Measurements from ENCODE around the gene NFKB1. TPM values are rescaled to one million over a fixed set of nuclear protein-coding genes. Genes with fewer than 3 reads are reported as not detected.

NFKB1 gene
- polyA plus RNA-seq, 1 donor from 2014 or later, result 8.6 TPM

DNA sequence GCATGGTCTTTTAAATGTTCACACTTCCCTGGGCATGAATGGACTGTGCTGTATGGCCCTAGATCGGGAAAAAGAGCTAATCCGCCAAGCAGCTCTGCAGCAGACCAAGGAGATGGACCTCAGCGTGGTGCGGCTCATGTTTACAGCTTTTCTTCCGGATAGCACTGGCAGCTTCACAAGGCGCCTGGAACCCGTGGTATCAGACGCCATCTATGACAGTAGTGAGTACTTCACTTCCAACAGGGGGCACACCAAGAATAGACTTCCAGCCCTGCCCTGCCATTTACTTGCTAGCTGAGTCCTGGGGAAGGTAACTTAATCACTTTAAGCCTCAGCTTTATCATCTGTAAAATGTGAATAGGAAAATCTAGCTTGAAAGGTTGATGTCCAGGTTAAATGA is 77.7 kb downstream of the NFKB1 start:
- no peak overlapping the region for H3K4me3 ChIP-seq (ENCODE audit: low read length)
- no peaks in the 10 kb centered on the region for H3K27me3 ChIP-seq (ENCODE audit: insufficient read depth, low read depth, low read length)
- H3K9me3 ChIP-seq (ENCODE audit: low read length), result no peaks in the 10 kb centered on the region
- no peaks in the 10 kb centered on the region for H3K36me3 ChIP-seq (ENCODE audit: insufficient read depth, low read length)
- no peak overlapping the region for H3K27ac ChIP-seq (ENCODE audit: low read length)
- no peak overlapping the region for H3K4me2 ChIP-seq (ENCODE audit: low read length)
- H3K9me2 ChIP-seq (ENCODE audit: insufficient read depth, low read length), result no peaks in the 10 kb centered on the region
- TF ChIP-seq, protein P1, sequence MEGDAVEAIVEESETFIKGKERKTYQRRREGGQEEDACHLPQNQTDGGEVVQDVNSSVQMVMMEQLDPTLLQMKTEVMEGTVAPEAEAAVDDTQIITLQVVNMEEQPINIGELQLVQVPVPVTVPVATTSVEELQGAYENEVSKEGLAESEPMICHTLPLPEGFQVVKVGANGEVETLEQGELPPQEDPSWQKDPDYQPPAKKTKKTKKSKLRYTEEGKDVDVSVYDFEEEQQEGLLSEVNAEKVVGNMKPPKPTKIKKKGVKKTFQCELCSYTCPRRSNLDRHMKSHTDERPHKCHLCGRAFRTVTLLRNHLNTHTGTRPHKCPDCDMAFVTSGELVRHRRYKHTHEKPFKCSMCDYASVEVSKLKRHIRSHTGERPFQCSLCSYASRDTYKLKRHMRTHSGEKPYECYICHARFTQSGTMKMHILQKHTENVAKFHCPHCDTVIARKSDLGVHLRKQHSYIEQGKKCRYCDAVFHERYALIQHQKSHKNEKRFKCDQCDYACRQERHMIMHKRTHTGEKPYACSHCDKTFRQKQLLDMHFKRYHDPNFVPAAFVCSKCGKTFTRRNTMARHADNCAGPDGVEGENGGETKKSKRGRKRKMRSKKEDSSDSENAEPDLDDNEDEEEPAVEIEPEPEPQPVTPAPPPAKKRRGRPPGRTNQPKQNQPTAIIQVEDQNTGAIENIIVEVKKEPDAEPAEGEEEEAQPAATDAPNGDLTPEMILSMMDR (IDR thresholded peaks at IDR 0.05; ENCODE audit: poor library complexity, severe bottlenecking), result no peak
- TF ChIP-seq MXI1 (conservative IDR thresholded peaks at IDR 0.05; ENCODE audit: poor library complexity, severe bottlenecking) (no peak), POLR2AphosphoS5 (IDR thresholded peaks at IDR 0.05) (no peak), REST (IDR thresholded peaks at IDR 0.05; ENCODE audit: borderline replicate concordance) (no peak), EZH2 (IDR thresholded peaks at IDR 0.05; ENCODE audit: borderline replicate concordance, insufficient read depth, low read length, poor library complexity, severe bottlenecking) (no peak), SMC3 (conservative IDR thresholded peaks at IDR 0.05; ENCODE audit: poor library complexity) (no peak), EP300 (conservative IDR thresholded peaks at IDR 0.05; ENCODE audit: poor library complexity, severe bottlenecking) (no peak), TAF1 (IDR thresholded peaks at IDR 0.05; ENCODE audit: low read depth) (no peak), RAD21 (conservative IDR thresholded peaks at IDR 0.05) (no peak)
- no peak overlapping the region for H2AFZ ChIP-seq (ENCODE audit: low read depth, low read length)
- no peaks in the 10 kb centered on the region for H4K20me1 ChIP-seq (ENCODE audit: insufficient read depth)
- H3K79me2 ChIP-seq (replicated peaks; ENCODE audit: insufficient read depth, low read length), result no peaks in the 10 kb centered on the region
- no peak overlapping the region for H3K9ac ChIP-seq (ENCODE audit: low read length)
- H3F3A ChIP-seq (ENCODE audit: insufficient read depth, low read length, poor library complexity, severe bottlenecking), result no peaks in the 10 kb centered on the region

- Histone ChIP-seq H3K4me2 (ENCODE audit: low read length) (no peak overlapping the region), H3K9me3 (ENCODE audit: low read length) (no peaks in the 10 kb centered on the region), H3K27ac (ENCODE audit: low read length) (no peak overlapping the region), H3K9ac (ENCODE audit: low read length) (no peak overlapping the region), H3K4me3 (ENCODE audit: low read length) (no peak overlapping the region), H3K9me2 (ENCODE audit: insufficient read depth, low read length) (no peaks in the 10 kb centered on the region), H2AFZ (ENCODE audit: low read depth, low read length) (no peak overlapping the region), H4K20me1 (ENCODE audit: insufficient read depth) (no peaks in the 10 kb centered on the region), H3K79me2 (replicated peaks; ENCODE audit: insufficient read depth, low read length) (no peaks in the 10 kb centered on the region), H3K36me3 (ENCODE audit: insufficient read depth, low read length) (no peaks in the 10 kb centered on the region), H3K27me3 (ENCODE audit: insufficient read depth, low read depth, low read length) (no peaks in the 10 kb centered on the region), H3F3A (ENCODE audit: insufficient read depth, low read length, poor library complexity, severe bottlenecking) (no peaks in the 10 kb centered on the region)
- no peak for TF ChIP-seq REST (IDR thresholded peaks at IDR 0.05; ENCODE audit: borderline replicate concordance)
- TF ChIP-seq POLR2AphosphoS5 (IDR thresholded peaks at IDR 0.05), result no peak
- TF ChIP-seq MXI1 (conservative IDR thresholded peaks at IDR 0.05; ENCODE audit: poor library complexity, severe bottlenecking), result no peak
- TF ChIP-seq EP300 (conservative IDR thresholded peaks at IDR 0.05; ENCODE audit: poor library complexity, severe bottlenecking), result no peak
- TF ChIP-seq TAF1 (IDR thresholded peaks at IDR 0.05; ENCODE audit: low read depth), result no peak
- no peak for TF ChIP-seq SMC3 (conservative IDR thresholded peaks at IDR 0.05; ENCODE audit: poor library complexity)
- TF ChIP-seq RAD21 (conservative IDR thresholded peaks at IDR 0.05), result no peak
- TF ChIP-seq, protein P1 (IDR thresholded peaks at IDR 0.05; ENCODE audit: poor library complexity, severe bottlenecking), result no peak
- no peak for TF ChIP-seq EZH2 (IDR thresholded peaks at IDR 0.05; ENCODE audit: borderline replicate concordance, insufficient read depth, low read length, poor library complexity, severe bottlenecking)
Observed at GRCh38 chr4:102579794-102580462, 78.8 kb downstream of the NFKB1 start.
